Cardiac septum (tissue), 1 donor: ENCODE measurements around the gene PIK3CA. TPM values are rescaled to one million over a fixed set of nuclear protein-coding genes. Genes with fewer than 3 reads are reported as not detected.
"Not testable (repeated sequence)": the region's sequence is repeated elsewhere in the genome, so short reads cannot be mapped to it uniquely, and the experiment has no call there.

Experiments used
- DNase-seq: peaks from one replicate; pipeline ENCODE4 v3.0.0-alpha.2; 2020; ENCODE audit warnings: low spot score
- intact Hi-C: fragments of 100-400 bp; cut with DNase I; formaldehyde crosslinking; loops from one replicate; pipeline ENCODE4 v1.14.0; 2022
- long read RNA-seq: library from polyadenylated mRNA; unstranded; transcript quantifications from one replicate; pipeline ENCODE4 v2.0.0, GENCODE V29; 2021
- total RNA-seq: library from RNA; stranded (reverse); fragmentation: NEBNext Ultra II Directional; extraction: Animal tissue kit (Norgen Biotek cat#: 25700); gene quantifications from one replicate; pipeline ENCODE4 v1.2.1, GENCODE V29; 2021
- donor health status: DM: no; HTN: no; CAD: no.

PIK3CA gene
- total RNA-seq = 28.8 TPM
- long read RNA-seq, full-length matches to known transcripts = 11 of 26 reads
- long read RNA-seq, partial matches to known transcripts = 10 of 26 reads
- long read RNA-seq, other reads (novel, unspliced or antisense) = 5 of 26 reads

DNA sequence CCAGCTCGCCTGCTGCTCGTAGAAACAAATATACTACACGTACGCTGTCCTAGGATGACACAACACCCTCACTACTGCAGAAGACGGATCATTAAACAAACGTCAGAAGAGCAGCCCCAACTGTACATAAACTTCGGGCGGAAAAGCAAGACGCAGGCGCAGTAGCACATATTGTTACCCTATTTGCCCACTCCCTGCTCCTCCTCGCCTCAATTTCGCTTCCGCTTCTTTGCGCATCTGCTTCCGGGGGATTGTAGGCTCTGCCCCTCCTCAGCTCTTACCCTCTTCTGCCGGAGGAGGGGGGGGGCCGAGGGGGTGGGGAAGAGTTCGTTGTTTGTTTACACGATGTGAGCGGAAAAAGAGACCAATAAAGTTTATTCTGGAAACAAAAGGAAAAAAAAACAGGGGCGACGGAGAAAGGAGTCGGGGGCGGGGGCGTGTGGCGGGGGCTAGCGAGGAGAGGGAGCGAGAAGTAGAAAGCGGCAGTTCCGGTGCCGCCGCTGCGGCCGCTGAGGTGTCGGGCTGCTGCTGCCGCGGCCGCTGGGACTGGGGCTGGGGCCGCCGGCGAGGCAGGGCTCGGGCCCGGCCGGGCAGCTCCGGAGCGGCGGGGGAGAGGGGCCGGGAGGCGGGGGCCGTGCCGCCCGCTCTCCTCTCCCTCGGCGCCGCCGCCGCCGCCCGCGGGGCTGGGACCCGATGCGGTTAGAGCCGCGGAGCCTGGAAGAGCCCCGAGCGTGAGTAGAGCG, at the start of gene PIK3CA:
PIK3CA (plus strand) TSS at position 485 of the 743 bp plus-strand sequence. CDS start 50,469 bp downstream, outside the sequence.
- intact Hi-C loops = loop anchor here (1.0 to 5.0 kb wide), 6 partner anchors 34 to 414 kb away; partner anchors contain the start of genes ACTL6A, ZMAT3 and ZNF639
- peak; percentile 98 for DNase-seq

DNA sequence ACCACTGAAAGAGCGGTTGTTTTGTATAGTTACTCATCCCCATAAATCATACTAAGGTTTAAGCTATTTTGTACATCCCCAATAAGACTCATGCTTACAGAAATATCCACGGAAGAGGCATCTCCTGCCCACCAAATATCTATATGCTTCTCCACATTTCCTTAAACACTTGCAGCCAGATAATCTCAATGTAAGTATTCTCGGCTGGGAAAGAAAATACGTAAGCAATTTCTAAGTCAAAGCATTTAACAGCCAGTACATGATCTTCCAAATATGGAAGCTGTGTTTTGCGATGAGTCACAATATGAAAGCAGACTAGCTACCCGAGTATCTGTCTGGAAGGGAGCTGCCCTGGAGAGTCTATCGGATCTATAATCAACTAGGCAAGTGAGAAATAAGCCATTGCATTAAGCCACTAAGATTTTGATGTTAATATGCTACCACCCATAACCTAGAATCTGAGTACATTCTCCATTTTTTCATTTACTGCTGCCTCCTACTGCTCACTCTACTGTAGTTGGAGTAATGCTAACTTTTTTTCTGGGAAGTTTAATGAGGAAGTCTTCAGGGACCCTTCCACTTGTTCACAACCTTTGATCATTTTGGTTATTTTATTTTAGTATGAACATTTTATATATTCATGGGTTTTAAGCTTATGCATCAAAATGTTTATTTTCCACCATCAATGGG, 49.6 kb upstream of the PIK3CA start:
- intact Hi-C loops = no loop called here
- DNase-seq = no peak

- intact Hi-C loops = loop anchor here (5.0 kb wide), 1 partner anchor 83 kb away; no protein-coding TSS in a partner anchor
Observed at GRCh38 chr3:179100652-179101051, 47.5 kb upstream of the PIK3CA start.

GRCh38 chr3:179105881-179106280, 42.3 kb upstream of the PIK3CA start:
- intact Hi-C loops = loop anchor here (2.0 kb wide), 1 partner anchor 211 kb away; no protein-coding TSS in a partner anchor
- DNase-seq = no peak

More at GRCh38 chr3:179100652-179101051, 47.5 kb upstream of the PIK3CA start:
- no peak for DNase-seq

- intact Hi-C loops = no loop called here
- DNase-seq = no peak
Observed at GRCh38 chr3:179107617-179108016, 40.5 kb upstream of the PIK3CA start.

GRCh38 chr3:179108086-179108485, 40.1 kb upstream of the PIK3CA start:
- intact Hi-C loops = no loop called here
- no peak for DNase-seq

GRCh38 chr3:179113903-179114302, 34.3 kb upstream of the PIK3CA start:
- no peak for DNase-seq
- intact Hi-C loops = no loop called here

- DNase-seq, intact Hi-C loops: not testable (repeated sequence)
Observed at GRCh38 chr3:179115444-179115843, 32.7 kb upstream of the PIK3CA start.

DNA sequence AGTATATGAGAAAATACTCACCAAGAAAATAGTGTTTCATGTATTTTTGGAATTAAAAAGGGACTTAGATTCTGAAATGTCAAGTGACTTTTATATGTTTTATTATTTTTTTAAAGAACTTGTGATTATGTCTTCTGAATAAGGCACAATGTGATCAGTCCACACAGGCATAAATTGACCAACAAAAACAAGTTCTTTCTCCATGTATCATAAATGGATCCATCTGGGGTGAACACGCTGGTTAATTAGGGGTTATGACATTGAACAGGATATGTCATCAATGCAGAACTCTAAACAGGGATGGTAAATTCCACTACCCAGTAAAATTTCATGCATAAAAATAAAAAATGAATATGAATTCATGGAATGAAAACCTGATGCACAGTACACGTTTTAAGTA, 31.3 kb upstream of the PIK3CA start:
- intact Hi-C loops = no loop called here
- DNase-seq = no peak

DNA sequence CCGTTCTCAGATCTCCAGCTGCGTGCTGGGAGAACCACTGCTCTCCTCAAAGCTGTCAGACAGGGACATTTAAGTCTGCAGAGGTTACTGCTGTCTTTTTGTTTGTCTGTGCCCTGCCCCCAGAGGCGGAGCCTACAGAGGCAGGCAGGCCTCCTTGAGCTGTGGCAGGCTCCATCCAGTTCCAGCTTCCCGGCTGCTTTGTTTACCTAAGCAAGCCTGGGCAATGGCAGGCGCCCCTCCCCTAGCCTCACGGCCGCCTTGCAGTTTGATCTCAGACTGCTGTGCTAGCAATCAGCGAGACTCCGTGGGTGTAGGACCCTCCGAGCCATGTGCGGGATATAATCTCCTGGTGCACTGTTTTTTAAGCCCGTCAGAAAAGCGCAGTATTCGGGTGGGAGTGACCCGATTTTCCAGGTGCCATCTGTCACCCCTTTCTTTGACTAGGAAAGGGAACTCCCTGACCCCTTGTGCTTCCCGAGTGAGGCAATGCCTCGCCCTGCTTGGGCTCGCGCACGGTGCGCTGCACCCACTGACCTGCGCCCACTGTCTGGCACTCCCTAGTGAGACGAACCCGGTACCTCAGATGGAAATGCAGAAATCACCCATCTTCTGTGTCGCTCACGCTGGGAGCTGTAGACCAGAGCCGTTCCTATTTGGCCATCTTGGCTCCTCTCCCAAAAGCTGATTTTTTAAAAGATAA, 15.8 kb upstream of the PIK3CA start:
- intact Hi-C loops, DNase-seq: not testable (repeated sequence)

DNA sequence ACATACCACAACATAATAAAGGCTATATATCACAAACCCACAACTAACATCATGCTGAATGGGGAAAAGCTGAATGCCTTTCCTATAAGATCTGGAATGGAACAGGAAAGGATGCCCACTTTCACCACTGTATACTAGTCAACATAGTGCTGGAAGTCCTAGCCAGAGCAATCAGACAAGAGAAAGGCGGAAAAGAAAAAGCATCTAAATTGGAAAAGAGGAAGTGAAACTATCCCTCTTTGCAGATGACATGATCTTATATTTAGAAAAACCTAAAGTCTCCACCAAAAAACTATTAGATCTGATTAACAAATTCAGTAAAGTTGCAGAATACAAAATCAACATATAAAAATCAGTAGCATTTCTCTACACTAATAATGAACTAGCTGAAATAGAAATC, 14.6 kb upstream of the PIK3CA start:
- no peak for DNase-seq
- intact Hi-C loops = no loop called here

DNA sequence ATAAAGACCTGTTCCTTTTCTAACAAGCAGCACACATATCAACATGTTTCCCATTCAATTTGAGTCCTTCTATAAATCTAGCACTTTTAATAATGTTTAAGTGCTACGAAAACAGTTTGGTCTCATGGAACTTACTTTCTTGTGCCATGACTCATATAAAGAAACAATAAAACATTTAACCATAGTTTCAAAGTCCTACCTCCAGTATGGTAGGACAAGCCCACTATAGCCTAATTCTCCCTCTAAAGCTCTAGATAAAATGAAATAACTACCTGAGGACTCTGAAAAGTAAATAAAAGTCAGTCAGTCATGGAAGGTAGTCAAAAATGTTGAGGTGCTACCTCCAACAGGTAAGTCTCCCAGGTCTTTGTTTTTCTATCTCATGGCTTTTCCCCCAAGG, 12.0 kb upstream of the PIK3CA start:
- DNase-seq = no peak
- intact Hi-C loops = no loop called here

GRCh38 chr3:179141890-179142289, 6.3 kb upstream of the PIK3CA start:
- no peak for DNase-seq
- intact Hi-C loops = no loop called here

- DNase-seq = no peak
- intact Hi-C loops = loop anchor here (5.0 kb wide), 3 partner anchors 35 to 415 kb away; partner anchors contain the start of gene ACTL6A
Observed at GRCh38 chr3:179146911-179147513, 1.1 kb upstream of the PIK3CA start.

DNA sequence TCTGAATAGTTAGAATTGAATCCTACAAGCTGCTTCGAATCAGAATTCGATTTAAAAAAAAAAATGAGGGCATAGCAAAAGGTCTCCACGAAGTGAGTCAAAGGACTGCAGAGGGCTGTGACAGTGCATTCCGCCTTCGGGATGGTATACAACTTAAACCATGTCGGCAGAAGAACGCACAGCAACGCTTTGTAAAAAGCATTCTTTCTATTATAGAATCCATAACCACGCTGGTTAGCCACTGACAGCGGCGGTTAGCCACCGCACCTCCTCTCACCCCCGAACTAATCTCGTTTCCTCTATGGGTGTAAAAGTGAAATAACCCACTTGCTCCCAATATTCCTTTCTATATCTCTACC, 664 bp upstream of the PIK3CA start:
- peak; percentile 75 for DNase-seq
- intact Hi-C loops = loop anchor here (5.0 kb wide), 3 partner anchors 35 to 415 kb away; partner anchors contain the start of gene ACTL6A

DNA sequence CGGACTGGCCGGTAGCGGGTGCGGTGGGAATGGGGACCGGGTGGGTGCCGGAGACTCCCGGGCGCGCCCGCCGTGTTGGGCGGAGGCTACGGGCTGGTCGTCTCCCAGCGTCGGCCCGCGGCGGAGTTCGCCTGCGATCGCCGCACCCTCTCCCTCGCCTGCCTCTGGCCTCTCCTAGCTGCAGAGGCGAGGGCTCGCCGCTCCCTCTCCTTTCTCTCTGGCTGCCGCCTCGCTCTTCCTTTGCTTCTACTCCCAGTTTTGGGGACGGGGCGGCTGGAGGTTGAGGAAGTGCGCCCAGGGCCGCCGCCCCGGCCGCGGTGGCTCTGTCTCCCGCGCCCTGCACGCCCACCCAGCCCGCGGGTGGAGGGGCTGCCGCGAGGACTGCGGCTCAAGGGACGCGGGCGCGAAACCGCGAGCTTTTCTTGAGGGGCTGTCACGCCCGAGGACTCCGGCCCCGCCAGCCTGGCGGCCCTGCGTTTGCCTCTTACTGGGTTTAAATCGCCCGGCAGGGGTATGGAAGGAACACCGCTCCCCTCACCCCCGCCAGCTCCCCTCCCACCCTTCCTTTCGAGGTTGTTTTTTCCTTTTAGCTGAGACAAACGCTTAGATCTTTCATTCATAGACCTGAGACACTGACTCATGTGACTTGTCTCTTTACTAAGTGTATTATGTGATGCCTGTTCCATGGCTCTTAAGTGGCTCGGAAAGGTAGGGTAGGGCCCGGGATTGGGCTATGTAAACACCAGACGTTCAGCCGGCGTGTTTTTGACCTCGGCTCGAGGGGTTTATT, 654 bp downstream of the PIK3CA start:
- peak; percentile 78 for DNase-seq
- intact Hi-C loops = loop anchor here (1.0 to 5.0 kb wide), 6 partner anchors 33 to 413 kb away; partner anchors contain the start of genes ACTL6A, ZMAT3 and ZNF639

DNA sequence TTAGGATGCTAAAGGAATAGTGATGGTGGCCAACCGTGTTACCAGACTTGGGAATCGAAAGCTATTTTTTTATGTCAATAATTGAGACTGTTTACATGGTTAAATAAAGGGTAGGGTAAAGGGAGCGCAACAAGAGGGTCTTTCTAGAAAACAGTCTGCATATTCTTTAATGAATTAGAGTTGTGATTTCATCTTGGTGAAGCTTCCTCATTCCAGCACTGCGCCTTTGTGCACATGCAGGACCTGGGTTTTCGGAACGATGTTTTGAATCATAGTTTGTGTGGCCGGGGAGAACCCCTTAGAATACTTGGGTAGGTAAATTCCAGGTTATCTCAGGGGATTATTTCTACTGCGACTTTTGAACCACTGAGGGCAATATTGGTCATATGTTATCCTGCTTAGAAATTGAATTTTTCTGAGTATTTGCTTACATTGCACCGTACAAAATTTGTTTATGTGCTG, 1.3 kb downstream of the PIK3CA start:
- no peak for DNase-seq
- intact Hi-C loops = loop anchor here (2.0 to 5.0 kb wide), 4 partner anchors 33 to 413 kb away; partner anchors contain the start of gene ACTL6A

GRCh38 chr3:179149951-179150350, 1.8 kb downstream of the PIK3CA start:
- intact Hi-C loops = loop anchor here (2.0 to 5.0 kb wide), 4 partner anchors 32 to 412 kb away; partner anchors contain the start of gene ACTL6A
- DNase-seq = no peak
